K562 (cell line): ENCODE data around the gene RYR1. TPM values are rescaled to one million over a fixed set of nuclear protein-coding genes. Genes with fewer than 3 reads are reported as not detected.

Experiments used
- RBM17 ChIP-seq: fragments of 200-400 bp; formaldehyde crosslinking; IDR thresholded peaks from 2 replicates; pipeline ENCODE4 v1.6.1; 2017; ENCODE audit warnings: low read depth, mild to moderate bottlenecking, low read length, borderline replicate concordance
- SMAD3 ChIP-seq: fragments of 450-650 bp; formaldehyde crosslinking; conservative IDR thresholded peaks from 2 replicates; pipeline ENCODE4 v1.4.0; 2020; ENCODE audit warnings: mild to moderate bottlenecking
- SUPT5H ChIP-seq: fragments of 450-650 bp; IDR thresholded peaks from 2 replicates; pipeline ENCODE4 v1.6.1; 2016
- polyA plus RNA-seq, 8 experiments: library from polyadenylated mRNA; depleted of rRNA in 4 of 8; stranded (reverse) in 5 of 8; unstranded in 3 of 8; fragments of >200 nt; fragmentation: Nextera tagmentation in 2 of 8; fragmentation: Illumina TruSeq in 1 of 8; extraction: Ambion mirVana in 2 of 8; extraction: Trizol in 1 of 8; gene quantifications; 2 replicates each; pipeline versions ENCODE4 v1.2.1 to v1.2.3, GENCODE V29; 2011 to 2014; ENCODE audit warnings: inconsistent platforms in 1 of 8, missing spikeins in 1 of 8
- total RNA-seq, 7 experiments: library from RNA; depleted of rRNA in 6 of 7; stranded (reverse); fragments of >200 nt in 6 of 7; fragmentation: Illumina TruSeq in 2 of 7; extraction: Trizol in 2 of 7; gene quantifications; 2 replicates each; pipeline versions ENCODE4 v1.2.1 to v1.2.3, GENCODE V29; 2011 to 2021; ENCODE audit warnings: low replicate concordance in 1 of 7
- TF ChIP-seq, protein P1 (sequence below): sonication (generic); formaldehyde crosslinking; IDR thresholded peaks from 2 replicates; pipeline ENCODE4 v1.8.0; 2022; ENCODE audit warnings: mild to moderate bottlenecking, missing genetic modification reagents

Gene RYR1
- total and polyA plus RNA-seq, 9 of the 15 experiments (the other 6 are each of a cell fraction or from before 2014, with no cell fraction given): 0.11 to 7.4 (median 3.7) TPM

DNA sequence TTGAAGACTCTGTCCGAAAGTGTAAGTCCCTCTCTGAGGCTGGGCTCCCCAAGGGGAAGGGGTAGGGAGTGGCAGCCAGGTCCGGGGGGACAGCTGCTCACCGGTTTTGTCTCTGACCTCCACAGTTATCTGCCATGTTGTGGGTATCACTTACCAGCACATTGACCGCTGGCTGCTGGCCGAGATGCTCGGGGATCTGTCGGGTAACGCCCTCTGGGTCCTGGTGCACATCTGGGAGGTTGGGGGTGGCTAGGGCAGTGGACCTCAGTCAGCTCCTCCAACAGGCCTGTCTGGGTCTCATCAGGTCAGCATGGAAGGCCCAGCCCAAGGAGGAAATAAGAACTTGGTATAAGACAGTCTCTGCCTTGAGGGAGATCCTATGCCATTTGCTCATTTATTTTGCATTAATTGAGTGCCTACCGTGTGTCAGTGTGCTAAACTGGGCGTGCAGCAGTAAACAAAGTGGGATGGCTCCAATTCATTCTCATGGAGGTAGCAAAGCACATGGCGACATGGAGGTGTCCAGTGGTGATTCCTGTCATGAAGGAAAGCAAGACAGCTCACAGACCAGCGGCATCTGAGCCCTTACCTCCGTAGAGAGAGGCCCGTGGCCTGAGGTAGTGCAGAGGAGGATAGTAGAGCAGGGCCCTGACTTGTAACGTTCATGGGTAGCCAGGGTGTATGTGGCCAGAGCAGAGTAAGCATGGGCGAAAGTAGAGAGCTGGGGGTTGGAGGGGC lies 199.2 kb downstream of the RYR1 start (continued):
- TF ChIP-seq, protein P1, sequence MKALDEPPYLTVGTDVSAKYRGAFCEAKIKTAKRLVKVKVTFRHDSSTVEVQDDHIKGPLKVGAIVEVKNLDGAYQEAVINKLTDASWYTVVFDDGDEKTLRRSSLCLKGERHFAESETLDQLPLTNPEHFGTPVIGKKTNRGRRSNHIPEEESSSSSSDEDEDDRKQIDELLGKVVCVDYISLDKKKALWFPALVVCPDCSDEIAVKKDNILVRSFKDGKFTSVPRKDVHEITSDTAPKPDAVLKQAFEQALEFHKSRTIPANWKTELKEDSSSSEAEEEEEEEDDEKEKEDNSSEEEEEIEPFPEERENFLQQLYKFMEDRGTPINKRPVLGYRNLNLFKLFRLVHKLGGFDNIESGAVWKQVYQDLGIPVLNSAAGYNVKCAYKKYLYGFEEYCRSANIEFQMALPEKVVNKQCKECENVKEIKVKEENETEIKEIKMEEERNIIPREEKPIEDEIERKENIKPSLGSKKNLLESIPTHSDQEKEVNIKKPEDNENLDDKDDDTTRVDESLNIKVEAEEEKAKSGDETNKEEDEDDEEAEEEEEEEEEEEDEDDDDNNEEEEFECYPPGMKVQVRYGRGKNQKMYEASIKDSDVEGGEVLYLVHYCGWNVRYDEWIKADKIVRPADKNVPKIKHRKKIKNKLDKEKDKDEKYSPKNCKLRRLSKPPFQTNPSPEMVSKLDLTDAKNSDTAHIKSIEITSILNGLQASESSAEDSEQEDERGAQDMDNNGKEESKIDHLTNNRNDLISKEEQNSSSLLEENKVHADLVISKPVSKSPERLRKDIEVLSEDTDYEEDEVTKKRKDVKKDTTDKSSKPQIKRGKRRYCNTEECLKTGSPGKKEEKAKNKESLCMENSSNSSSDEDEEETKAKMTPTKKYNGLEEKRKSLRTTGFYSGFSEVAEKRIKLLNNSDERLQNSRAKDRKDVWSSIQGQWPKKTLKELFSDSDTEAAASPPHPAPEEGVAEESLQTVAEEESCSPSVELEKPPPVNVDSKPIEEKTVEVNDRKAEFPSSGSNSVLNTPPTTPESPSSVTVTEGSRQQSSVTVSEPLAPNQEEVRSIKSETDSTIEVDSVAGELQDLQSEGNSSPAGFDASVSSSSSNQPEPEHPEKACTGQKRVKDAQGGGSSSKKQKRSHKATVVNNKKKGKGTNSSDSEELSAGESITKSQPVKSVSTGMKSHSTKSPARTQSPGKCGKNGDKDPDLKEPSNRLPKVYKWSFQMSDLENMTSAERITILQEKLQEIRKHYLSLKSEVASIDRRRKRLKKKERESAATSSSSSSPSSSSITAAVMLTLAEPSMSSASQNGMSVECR (CRISPR knock-in tag): no peak
- TF ChIP-seq SUPT5H: peak; percentile 27; the same call in 1 of the 2 replicates
- TF ChIP-seq RBM17: no peak
- TF ChIP-seq SMAD3: no peak
- TF ChIP-seq, all 486 proteins: peak for 6
